Measurements from ENCODE around the gene NAPA.

GRCh38 chr19:47507012-47507411 lies 7.9 kb downstream of the NAPA start:
- TF ChIP-seq CTCF (IDR thresholded peaks at IDR 0.05) (no peak), POLR2A (IDR thresholded peaks at IDR 0.05) (no peak), POLR2AphosphoS5 (IDR thresholded peaks at IDR 0.05) (no peak), EP300 (IDR thresholded peaks at IDR 0.05; ENCODE audit: low read depth) (no peak)
